Measurements from ENCODE around the gene OR52K1. TPM values are rescaled to one million over a fixed set of nuclear protein-coding genes. Genes with fewer than 3 reads are reported as not detected.
A peak's percentile ranks its signal among the peaks of the same experiment; 100 is the strongest.

OR52K1 gene
- total RNA-seq, 4 donors from 2014 or later = not detected

DNA sequence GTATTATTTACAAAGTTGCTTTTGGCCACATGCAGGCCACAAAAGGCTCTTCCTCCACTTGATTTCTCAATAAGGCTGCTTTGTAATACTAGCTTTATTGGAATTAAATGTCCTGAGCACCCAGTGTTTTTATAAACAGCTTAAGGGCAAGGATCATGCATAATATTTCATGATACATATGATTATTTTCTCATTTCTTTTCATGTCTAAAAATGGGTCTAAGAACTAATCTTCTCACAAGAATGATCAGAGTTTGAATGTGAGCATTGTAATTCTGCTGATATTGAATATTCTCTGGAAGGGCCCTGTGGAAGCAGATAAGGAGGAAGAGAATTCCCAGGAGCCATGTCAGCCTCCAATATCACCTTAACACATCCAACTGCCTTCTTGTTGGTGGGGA, 33.5 kb upstream of the OR52K1 start, which contains the start of gene OR52K2:
OR52K2 (plus strand) TSS at position 301 of the 400 bp plus-strand sequence; CDS start at position 346, 45 bp downstream.
- no peak for TF ChIP-seq POLR2AphosphoS5 (IDR thresholded peaks at IDR 0.05)
- TF ChIP-seq EP300 (IDR thresholded peaks at IDR 0.05) = no peak
- TF ChIP-seq POLR2A (IDR thresholded peaks at IDR 0.05) = no peak
- TF ChIP-seq, protein P1, sequence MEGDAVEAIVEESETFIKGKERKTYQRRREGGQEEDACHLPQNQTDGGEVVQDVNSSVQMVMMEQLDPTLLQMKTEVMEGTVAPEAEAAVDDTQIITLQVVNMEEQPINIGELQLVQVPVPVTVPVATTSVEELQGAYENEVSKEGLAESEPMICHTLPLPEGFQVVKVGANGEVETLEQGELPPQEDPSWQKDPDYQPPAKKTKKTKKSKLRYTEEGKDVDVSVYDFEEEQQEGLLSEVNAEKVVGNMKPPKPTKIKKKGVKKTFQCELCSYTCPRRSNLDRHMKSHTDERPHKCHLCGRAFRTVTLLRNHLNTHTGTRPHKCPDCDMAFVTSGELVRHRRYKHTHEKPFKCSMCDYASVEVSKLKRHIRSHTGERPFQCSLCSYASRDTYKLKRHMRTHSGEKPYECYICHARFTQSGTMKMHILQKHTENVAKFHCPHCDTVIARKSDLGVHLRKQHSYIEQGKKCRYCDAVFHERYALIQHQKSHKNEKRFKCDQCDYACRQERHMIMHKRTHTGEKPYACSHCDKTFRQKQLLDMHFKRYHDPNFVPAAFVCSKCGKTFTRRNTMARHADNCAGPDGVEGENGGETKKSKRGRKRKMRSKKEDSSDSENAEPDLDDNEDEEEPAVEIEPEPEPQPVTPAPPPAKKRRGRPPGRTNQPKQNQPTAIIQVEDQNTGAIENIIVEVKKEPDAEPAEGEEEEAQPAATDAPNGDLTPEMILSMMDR (IDR thresholded peaks at IDR 0.05) = no peak
- H3K9me3 ChIP-seq = peaks cover 0 to 4% (median 0%) of the 10 kb centered on the region in 3 donors
- H3K4me1 ChIP-seq = no peaks in the 10 kb centered on the region
- no peak within 1 kb of the TSS for H3K4me3 ChIP-seq
- no peaks in the 10 kb centered on the region for H3K36me3 ChIP-seq
- no peak within 1 kb of the TSS for H3K27ac ChIP-seq
- no peak for ATAC-seq
- H3K27me3 ChIP-seq = no peaks in the 10 kb centered on the region

DNA sequence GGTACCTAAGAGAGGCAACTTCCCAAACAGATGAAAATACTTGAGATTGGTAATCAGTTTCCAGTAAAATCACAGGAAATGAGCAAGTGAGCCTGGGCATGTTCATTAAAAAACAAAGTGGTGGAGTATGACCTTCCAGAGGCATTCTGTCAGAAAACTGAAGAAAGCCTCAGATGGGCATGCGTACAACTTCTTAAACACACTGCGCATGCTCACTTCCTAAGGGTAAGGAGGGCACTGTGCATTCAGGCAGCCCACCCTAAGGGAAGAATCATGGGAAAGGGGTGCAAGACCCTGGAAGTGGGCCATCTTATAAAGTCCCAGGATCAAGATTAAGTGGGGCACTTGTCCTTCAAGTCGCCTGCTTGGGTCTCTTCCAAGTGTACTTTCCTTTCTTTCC, 29.3 kb upstream of the OR52K1 start:
- TF ChIP-seq POLR2AphosphoS5 (IDR thresholded peaks at IDR 0.05) (no peak), POLR2A (IDR thresholded peaks at IDR 0.05) (no peak), EP300 (IDR thresholded peaks at IDR 0.05) (no peak)
- TF ChIP-seq, protein P1 (IDR thresholded peaks at IDR 0.05) = no peak

DNA sequence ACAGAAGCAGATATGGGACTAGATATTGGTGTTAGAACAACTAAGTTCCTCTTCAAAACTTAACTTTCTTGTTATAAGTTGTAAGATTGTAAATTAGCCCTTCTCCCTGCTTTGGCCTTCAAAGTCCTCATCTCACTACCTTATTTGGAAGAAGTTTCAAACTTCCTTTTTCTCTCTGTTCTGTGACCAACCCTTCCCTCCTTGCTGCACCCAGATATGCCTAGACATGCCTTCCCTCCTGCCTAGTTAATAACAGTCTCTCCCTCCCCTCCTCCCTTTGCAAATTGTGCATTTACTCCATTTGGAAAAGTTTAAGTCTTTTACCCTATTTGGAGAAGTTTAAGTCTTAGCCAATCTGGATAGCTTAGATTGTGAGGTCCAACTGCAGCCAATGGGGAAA, 28.4 kb upstream of the OR52K1 start:
- Histone ChIP-seq H3K9me3 (peaks cover 0 to 15% (median 0%) of the 10 kb centered on the region in 3 donors), H3K4me1 (no peaks in the 10 kb centered on the region), H3K36me3 (no peaks in the 10 kb centered on the region), H3K27me3 (no peaks in the 10 kb centered on the region), H3K4me3 (no peak overlapping the region), H3K27ac (no peak overlapping the region)
- TF ChIP-seq EP300 (IDR thresholded peaks at IDR 0.05) = no peak
- TF ChIP-seq POLR2AphosphoS5 (IDR thresholded peaks at IDR 0.05) = no peak
- TF ChIP-seq, protein P1 (IDR thresholded peaks at IDR 0.05) = no peak
- TF ChIP-seq POLR2A (IDR thresholded peaks at IDR 0.05) = no peak
- ATAC-seq = no peak

More for the DNA sequence above, 29.3 kb upstream of the OR52K1 start:
- Histone ChIP-seq H3K4me3 (no peak overlapping the region), H3K27ac (no peak overlapping the region), H3K27me3 (no peaks in the 10 kb centered on the region), H3K36me3 (no peaks in the 10 kb centered on the region), H3K4me1 (no peaks in the 10 kb centered on the region), H3K9me3 (peaks cover 0 to 15% (median 0%) of the 10 kb centered on the region in 3 donors)
- ATAC-seq = no peak
- WGBS, 2 donors (ENCODE audit: low coverage in 1 of 2) = 85% methylated on average over 3 of the region's 3 CpGs; no CpG with 5 or more reads in 1 of the 2 donors

DNA sequence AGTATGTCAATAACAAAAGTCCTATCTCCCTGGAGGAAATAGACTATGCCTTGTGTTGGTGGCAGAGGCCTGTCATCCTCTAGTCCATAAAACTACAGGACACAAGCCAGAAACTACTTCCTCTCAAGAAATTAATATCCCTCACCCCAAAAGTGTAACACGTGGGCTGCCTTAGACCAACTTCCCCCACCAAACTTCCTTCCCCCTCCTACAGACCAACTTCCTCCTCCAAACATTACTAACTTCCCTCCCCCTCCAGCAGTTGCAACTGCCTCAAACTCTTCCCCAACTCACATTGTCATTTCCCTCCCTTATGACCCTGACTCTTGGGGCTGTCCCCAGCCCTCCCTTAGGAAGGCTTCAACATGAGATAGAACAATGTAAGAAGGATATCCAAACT, 27.0 kb upstream of the OR52K1 start:
- 17% methylated on average over 1 of the region's 1 CpG; no CpG with 5 or more reads in 1 of the 2 donors for WGBS, 2 donors (ENCODE audit: low coverage in 1 of 2)
- TF ChIP-seq, protein P1 (IDR thresholded peaks at IDR 0.05) = no peak
- TF ChIP-seq POLR2AphosphoS5 (IDR thresholded peaks at IDR 0.05) (no peak), EP300 (IDR thresholded peaks at IDR 0.05) (no peak), POLR2A (IDR thresholded peaks at IDR 0.05) (no peak)
- no peak overlapping the region for H3K27ac ChIP-seq
- H3K4me3 ChIP-seq = no peak overlapping the region
- H3K4me1 ChIP-seq = no peaks in the 10 kb centered on the region
- H3K36me3 ChIP-seq = no peaks in the 10 kb centered on the region
- peaks cover 0 to 15% (median 0%) of the 10 kb centered on the region in 3 donors for H3K9me3 ChIP-seq
- peak; percentile 60 for ATAC-seq
- H3K27me3 ChIP-seq = no peaks in the 10 kb centered on the region

DNA sequence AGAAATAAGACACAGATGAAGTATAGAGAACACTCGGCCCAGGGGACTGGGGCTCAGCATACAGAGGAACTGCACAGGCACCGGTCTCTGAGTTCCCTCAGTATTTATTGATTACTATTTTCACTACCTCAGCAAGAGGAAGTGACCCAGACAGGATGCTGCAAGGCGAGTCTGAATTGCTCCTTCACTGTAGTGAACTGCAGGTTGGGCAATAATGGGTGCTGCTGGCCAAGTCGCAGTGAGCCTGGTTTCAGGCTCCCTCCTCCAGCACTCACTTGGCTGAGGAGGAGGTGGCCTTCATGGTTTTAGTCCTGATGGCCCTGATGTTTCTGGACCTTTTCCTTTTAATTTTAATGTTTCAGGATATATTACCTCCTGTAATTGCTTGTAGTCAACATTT, 22.9 kb upstream of the OR52K1 start:
- 48 to 52% methylated on average over 2 to 4 of the region's 4 CpGs for WGBS, 2 donors (ENCODE audit: low coverage in 1 of 2)
- TF ChIP-seq POLR2AphosphoS5 (IDR thresholded peaks at IDR 0.05) = no peak
- TF ChIP-seq EP300 (IDR thresholded peaks at IDR 0.05) = no peak
- no peak for TF ChIP-seq POLR2A (IDR thresholded peaks at IDR 0.05)
- TF ChIP-seq, protein P1 (IDR thresholded peaks at IDR 0.05) = no peak

More for the DNA sequence above, 22.9 kb upstream of the OR52K1 start:
- Histone ChIP-seq H3K4me1 (no peaks in the 10 kb centered on the region), H3K9me3 (peaks cover 0 to 17% (median 0%) of the 10 kb centered on the region in 3 donors), H3K36me3 (no peaks in the 10 kb centered on the region), H3K27ac (no peak overlapping the region), H3K4me3 (no peak overlapping the region), H3K27me3 (peaks cover 3% of the 10 kb centered on the region)
- ATAC-seq = no peak
